ENCODE measurements around the gene PIK3C2G.

DNA sequence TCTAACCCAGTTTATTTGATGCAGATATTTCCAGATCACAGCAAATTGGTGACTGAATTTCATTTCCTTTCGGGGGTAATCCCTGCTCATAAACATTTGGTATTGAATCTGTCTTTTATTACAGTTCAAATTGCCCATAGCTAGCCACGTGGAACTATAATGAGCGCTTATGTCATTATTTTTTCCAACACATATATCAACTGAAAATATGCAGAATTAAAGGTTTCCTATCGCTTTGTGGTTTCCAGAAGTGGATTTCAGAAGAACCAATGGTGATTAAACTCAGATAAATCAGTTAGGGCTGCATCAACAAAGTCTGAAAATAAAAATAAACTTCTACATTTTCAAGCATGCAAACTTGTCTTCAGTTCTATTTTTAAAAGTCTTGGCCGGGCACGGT is 111.9 kb downstream of the PIK3C2G start:
- TF ChIP-seq, protein P1, sequence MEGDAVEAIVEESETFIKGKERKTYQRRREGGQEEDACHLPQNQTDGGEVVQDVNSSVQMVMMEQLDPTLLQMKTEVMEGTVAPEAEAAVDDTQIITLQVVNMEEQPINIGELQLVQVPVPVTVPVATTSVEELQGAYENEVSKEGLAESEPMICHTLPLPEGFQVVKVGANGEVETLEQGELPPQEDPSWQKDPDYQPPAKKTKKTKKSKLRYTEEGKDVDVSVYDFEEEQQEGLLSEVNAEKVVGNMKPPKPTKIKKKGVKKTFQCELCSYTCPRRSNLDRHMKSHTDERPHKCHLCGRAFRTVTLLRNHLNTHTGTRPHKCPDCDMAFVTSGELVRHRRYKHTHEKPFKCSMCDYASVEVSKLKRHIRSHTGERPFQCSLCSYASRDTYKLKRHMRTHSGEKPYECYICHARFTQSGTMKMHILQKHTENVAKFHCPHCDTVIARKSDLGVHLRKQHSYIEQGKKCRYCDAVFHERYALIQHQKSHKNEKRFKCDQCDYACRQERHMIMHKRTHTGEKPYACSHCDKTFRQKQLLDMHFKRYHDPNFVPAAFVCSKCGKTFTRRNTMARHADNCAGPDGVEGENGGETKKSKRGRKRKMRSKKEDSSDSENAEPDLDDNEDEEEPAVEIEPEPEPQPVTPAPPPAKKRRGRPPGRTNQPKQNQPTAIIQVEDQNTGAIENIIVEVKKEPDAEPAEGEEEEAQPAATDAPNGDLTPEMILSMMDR (IDR thresholded peaks at IDR 0.05; ENCODE audit: low read depth, low read length, poor library complexity, severe bottlenecking), result no peak
- TF ChIP-seq EZH2phosphoT487 (IDR thresholded peaks at IDR 0.05; ENCODE audit: borderline replicate concordance, low read length), result no peak
